ENCODE results near the gene NOTCH1.

Gene NOTCH1

GRCh38 chr9:136534366-136534765 is 11.5 kb downstream of the NOTCH1 start:
- DNase-seq, result no peak

DNA sequence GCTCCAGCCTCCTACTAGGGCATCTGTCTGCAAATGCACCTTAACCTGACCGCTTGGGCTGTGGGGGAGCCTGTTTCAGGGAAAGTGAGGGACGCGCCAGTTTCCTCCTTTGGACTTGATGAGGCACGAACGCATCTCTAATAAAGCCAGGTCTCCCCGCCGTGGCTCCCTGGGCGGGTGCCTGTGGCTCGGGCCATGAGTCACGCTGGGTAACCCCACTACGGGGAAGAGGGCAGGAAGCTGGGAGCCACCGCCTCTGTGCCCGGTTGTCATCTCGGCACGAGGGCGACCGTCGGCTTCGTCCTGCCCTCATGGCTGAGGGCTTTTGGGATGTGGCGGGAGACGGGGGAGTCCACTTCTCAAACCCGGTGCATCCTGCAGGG is 12.1 kb downstream of the NOTCH1 start:
- peak in 1 of 51 donors; percentile 24 for DNase-seq

DNA sequence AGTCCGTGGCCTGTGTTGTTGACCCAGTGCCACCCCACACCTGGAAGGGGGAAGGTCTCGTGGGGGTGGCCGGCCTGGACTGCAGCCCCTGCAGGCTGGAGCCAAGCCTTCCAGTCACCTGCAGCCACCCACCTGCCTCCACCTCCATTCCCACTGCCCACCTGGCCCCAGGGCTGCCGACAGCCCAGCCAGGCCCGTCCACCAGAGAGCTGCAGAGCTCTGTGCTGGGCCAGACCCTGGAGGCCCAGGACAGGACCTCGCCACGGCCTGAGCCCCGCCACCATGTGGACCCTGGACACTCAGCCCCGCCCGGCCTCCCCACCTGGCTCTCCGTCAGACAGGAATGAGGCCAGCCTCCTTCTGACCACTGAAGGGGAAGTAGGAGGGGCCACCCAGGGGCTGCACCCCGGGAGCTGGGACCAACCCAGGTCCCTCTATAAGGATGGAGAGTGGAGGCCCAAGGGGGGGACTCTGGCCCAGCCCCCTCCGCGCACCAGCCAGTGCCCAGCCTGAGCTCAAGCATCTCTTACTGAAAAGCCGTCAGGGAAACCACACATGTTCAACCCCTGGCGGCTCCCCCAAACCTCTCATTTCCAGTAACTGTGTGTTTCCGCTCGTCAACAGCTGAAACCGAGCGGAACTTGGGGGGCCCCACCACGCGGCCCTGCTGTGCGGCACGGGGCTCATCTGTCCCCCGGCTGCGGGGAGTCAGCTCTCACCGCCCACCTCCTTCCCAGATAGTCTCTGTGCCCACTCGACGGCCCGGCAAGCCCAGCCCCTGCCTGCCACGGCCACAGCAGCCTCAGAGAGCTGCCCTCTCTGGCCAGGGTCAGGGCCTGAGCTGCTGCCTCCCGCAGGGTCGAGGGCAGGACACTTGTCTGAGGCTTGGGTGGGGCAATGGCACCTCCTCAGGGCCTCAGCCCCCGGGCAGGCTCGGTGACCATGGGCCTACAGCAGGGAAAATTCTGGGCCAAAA is 12.8 kb downstream of the NOTCH1 start:
- DNase-seq, result no peak

DNA sequence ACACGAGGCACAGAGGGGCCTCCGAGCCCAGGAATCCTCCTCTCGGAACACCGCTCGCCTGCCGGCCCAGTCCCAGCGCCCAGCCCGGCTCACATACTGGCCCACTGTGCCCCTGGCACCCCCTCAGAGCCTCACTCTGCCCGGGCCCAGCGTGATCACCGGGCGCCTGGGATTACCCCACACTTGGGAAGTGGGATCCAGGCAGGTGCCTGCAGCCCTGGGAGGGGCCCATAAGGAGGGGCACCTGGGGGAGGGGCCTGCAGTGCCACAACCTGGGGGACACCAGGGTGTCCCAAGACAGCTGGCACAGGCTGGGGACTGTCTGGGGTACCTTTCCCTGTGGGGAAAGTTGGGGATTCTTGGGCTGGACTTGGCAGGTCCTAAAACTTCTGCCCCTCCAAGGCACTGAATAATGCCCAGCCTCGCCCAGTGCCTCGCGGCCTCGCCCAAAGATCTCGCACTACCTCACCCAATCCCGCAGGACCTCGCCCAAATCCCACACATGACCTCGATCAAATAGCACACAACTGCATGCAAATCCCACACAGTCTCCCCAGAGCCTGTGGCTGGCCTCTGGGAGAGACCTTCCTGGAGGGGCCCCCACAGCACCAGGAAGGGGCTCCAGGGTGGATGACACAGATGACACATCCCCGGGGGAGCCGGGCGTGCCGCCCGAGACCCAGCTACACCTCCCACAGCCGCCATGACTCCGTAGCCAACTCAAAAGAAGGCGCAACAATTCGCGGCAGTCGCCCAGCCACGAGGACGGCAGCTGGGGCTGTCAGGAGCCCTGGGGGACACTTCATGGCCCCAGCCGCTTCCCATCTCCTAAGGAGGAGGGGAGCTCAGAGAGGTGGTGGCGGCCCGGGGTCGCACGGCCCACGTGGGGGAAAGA is 13.7 kb downstream of the NOTCH1 start:
- no peak for DNase-seq

GRCh38 chr9:136531186-136531903 is 14.5 kb downstream of the NOTCH1 start:
- no peak for DNase-seq

- peak in 3 of 51 donors; percentile 24 to 27 (median 25) for DNase-seq
Observed at GRCh38 chr9:136530461-136531089, 15.3 kb downstream of the NOTCH1 start.

- no peak for DNase-seq
Observed at GRCh38 chr9:136529516-136530460, 16.1 kb downstream of the NOTCH1 start.

DNA sequence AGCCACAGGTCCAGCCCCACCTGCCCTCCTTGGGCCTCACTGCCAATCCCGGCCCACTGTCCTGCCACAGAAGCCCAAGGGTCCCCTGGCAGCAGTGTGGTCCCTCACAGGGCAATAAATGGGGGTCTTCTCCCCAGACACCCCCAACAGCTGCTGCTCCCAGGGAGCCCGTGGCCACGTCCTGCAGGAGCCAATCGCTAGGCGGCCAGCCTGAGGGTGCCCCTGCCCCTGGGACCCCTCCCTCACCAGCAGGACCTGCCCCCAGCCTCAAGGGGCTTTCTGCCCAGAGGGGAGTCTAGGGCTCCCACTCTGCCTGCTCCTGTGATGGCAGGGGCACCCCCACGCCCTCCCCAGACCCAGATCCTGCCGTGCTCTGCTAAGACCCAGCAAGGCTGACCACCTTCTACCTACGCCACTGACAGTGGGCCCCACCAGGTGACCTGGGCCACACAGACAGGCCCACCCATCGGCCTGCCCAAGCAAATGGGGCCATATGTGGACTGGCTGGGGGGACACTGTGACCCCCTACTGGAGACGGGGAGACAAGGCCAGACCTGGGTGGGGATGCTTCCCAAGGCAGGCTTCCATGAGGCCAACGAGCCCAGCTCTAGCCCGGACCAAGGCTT is 17.0 kb downstream of the NOTCH1 start:
- no peak for DNase-seq

GRCh38 chr9:136527721-136528710 is 17.8 kb downstream of the NOTCH1 start:
- DNase-seq, result peak in 2 of 51 donors; percentile 27 to 34

- no peak for DNase-seq
Observed at GRCh38 chr9:136527131-136527530, 18.7 kb downstream of the NOTCH1 start.

- DNase-seq, result peak in 46 of 51 donors; percentile 40 to 93 (median 74)
Observed at GRCh38 chr9:136526625-136527066, 19.2 kb downstream of the NOTCH1 start.

- DNase-seq, result peak; percentile 33 to 96 (median 85)
Observed at GRCh38 chr9:136525841-136526499, 19.9 kb downstream of the NOTCH1 start.

DNA sequence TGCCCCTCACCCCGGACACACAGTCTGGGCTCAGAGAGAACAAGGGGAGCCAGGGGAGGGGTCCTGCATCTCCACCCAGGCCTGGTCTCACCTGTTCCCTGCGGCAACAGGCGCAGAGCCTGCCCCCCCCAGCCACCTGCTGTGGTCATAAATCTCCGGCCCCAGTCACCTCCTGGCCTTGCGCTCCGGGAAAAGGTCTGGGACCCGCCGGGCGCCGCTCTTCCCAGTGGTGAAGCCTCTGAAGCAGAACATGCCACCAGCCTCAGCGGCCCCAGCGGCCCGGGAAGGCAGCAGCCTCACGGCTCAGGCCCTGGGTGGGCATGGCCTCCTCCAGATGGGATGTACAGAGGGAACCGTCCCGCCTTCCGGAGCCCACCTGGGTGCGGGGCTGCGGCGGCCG is 20.6 kb downstream of the NOTCH1 start:
- DNase-seq, result no peak

DNA sequence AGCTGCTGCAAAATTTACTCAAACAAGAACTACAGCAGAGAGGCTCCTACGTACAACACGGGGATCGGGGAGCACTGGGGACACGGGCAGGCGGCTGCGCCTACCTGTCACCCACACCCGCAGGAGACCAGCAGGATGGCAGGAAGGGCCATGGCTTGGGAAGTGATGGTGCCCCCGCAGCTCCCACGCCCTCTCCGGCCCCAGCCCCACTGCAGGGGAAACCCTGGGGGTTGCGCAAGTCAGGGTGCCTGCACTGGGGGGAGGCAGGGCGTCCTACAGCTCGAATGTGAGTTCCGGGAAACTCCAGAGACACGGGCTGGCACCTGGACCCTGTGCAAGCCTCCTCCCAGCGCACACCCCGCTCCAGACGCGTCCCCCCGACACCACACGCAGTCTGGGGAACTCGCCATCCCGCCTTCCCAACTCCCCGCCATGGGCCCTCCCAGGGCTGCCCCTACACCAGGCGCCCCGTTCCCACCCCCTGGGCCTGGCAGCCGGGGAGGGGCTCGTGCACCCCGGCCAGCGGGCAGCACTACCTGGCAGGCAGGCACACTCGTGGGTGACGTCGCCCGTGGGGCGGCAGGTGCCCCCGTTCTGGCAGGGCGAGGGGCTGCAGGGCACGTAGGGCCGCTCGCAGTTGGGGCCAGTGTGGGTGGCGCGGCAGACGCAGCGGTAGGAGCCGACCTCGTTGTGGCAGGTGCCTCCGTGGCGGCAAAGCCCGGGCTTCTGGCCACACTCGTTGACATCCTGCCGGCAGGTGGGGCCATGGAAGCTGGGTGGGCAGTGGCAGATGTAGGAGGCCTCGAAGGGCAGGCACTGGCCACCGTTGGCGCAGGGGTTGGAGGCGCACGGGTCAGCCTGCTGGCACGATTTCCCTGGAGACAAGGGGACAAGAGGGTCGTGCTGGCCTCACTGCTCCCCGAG is 23.3 kb downstream of the NOTCH1 start:
- DNase-seq, result no peak

DNA sequence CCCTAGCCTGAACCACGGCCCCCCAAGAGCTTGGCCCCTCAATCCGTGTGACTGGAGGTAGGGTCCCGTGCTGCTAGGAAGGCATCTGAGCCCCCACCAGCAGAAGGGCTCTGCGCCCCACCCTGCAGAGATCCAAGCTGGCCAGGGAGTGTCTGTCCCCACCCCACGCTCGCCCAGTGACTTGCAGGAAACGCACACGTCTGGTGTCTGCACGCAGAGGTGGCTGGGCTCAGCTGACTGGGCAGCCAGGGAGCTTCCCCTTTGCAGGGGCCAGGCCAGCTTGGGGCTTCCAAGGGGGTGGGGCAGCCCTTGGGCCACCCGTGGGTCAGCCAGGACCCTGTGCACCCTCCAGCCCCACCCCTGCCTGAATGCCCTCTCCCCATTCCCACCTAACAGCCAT is 24.3 kb downstream of the NOTCH1 start:
- DNase-seq, result peak in 6 of 51 donors; percentile 19 to 32 (median 24)

DNA sequence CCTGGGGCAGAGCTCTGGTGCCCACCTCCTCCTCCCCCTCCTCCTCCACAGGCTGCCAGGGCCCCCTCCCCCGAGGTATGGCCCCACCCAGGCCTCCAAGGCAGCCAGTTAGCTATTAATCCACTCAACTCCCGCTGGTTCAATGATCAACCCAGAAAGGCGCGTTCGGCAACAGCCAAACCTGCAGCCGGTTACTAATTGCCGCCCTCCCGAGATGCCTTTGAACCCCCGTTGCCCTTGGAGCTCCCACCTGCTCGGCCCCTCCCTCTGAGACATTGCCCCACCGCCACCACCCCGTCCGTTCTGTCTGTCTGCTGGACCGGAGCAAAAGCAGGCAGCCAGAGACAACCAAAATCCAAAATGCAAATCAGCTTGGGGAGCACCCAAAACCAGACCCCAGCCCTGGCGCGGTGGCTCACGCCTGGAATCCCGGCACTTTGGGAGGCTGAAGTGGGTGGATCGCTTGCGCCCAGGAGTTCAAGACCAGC is 25.8 kb downstream of the NOTCH1 start:
- DNase-seq, result no peak

Measured in hypothalamus (tissue), 51 donors.